Measurements from ENCODE around the gene PLD4.

- no peak for TF ChIP-seq CTCF (IDR thresholded peaks at IDR 0.05)
- no peak for TF ChIP-seq POLR2A (IDR thresholded peaks at IDR 0.05)
- no peak for TF ChIP-seq EP300 (IDR thresholded peaks at IDR 0.05)
Measured at GRCh38 chr14:104883681-104884361, 40.9 kb upstream of the PLD4 start.
